HG03354 (cell line): ENCODE measurements around the gene CLEC20A.

Experiments used
- ATAC-seq: cut with Tn5 transposase; IDR thresholded peaks from one replicate; pipeline ENCODE4 v1.9.1; 2021; ENCODE audit warnings: mild to moderate bottlenecking; ENCODE audit not compliant: unreplicated experiment, poor library complexity, severe bottlenecking

Gene CLEC20A

GRCh38 chr1:178484698-178485225, 12.0 kb downstream of the CLEC20A start:
- ATAC-seq, result no peak

GRCh38 chr1:178483251-178483957, 13.4 kb downstream of the CLEC20A start:
- no peak for ATAC-seq

- no peak for ATAC-seq
Measured at GRCh38 chr1:178477841-178478240, 18.9 kb downstream of the CLEC20A start.

GRCh38 chr1:178477373-178477772, 19.4 kb downstream of the CLEC20A start:
- no peak for ATAC-seq

GRCh38 chr1:178472531-178472930, 24.2 kb downstream of the CLEC20A start:
- no peak for ATAC-seq

GRCh38 chr1:178470411-178470960, 26.3 kb downstream of the CLEC20A start:
- ATAC-seq, result no peak

- ATAC-seq, result no peak
Measured at GRCh38 chr1:178467837-178468236, 28.9 kb downstream of the CLEC20A start.

GRCh38 chr1:178465011-178465410, 31.8 kb downstream of the CLEC20A start:
- ATAC-seq, result no peak

- no peak for ATAC-seq
Measured at GRCh38 chr1:178464566-178464965, 32.2 kb downstream of the CLEC20A start.

- no peak for ATAC-seq
Measured at GRCh38 chr1:178464141-178464540, 32.6 kb downstream of the CLEC20A start.

GRCh38 chr1:178461701-178462100, 35.1 kb downstream of the CLEC20A start:
- ATAC-seq, result no peak

GRCh38 chr1:178461104-178461503, 35.7 kb downstream of the CLEC20A start:
- ATAC-seq, result no peak

GRCh38 chr1:178458203-178458602, 38.6 kb downstream of the CLEC20A start:
- no peak for ATAC-seq

- no peak for ATAC-seq
Measured at GRCh38 chr1:178457651-178458050, 39.1 kb downstream of the CLEC20A start.

GRCh38 chr1:178456472-178456871, 40.3 kb downstream of the CLEC20A start:
- ATAC-seq, result no peak

- no peak for ATAC-seq
Measured at GRCh38 chr1:178452013-178452412, 44.8 kb downstream of the CLEC20A start.

GRCh38 chr1:178451529-178451928, 45.2 kb downstream of the CLEC20A start:
- no peak for ATAC-seq

GRCh38 chr1:178450871-178451270, 45.9 kb downstream of the CLEC20A start:
- ATAC-seq, result no peak

- no peak for ATAC-seq
Measured at GRCh38 chr1:178442925-178443324, 53.8 kb downstream of the CLEC20A start.

- no peak for ATAC-seq
Measured at GRCh38 chr1:178438432-178438831, 58.3 kb downstream of the CLEC20A start.

- ATAC-seq, result no peak
Measured at GRCh38 chr1:178436899-178437298, 59.9 kb downstream of the CLEC20A start.
